ENCODE data around the gene LCP2.

GRCh38 chr5:170223360-170223759 lies 74.2 kb downstream of the LCP2 start:
- TF ChIP-seq POLR2A (IDR thresholded peaks at IDR 0.05; ENCODE audit: extremely low read depth, insufficient read length) (no peak), CTCF (IDR thresholded peaks at IDR 0.05; ENCODE audit: low read depth, low read length) (no peak), MAX (IDR thresholded peaks at IDR 0.05; ENCODE audit: low read depth, low read length) (no peak)

Measured in NB4 (cell line).